HL-60 (cell line): ENCODE data around the gene HSBP1L1.

ENCODE experiments used
- DNase-seq, 2 experiments: peaks; one replicate each; pipeline ENCODE4 v3.0.0-alpha.2; 2010 to 2020; ENCODE audit warnings: low read depth in 1 of 2, low spot score in 1 of 2
- H3K27ac ChIP-seq: fragments of 250-450 bp; sonication (Bioruptor Pico); replicated peaks from 2 replicates; pipeline ENCODE4 v1.5.1; 2020; ENCODE audit warnings: mild to moderate bottlenecking, moderate library complexity
- H3K27me3 ChIP-seq: fragments of 250-450 bp; sonication (Bioruptor Pico); 2 replicates; pipeline ENCODE4 v1.5.1; 2021; ENCODE audit warnings: mild to moderate bottlenecking, moderate library complexity; ENCODE audit not compliant: insufficient read depth, poor library complexity, severe bottlenecking
- H3K4me3 ChIP-seq: replicated peaks from 2 replicates; pipeline ENCODE4 v1.5.1; 2011; ENCODE audit warnings: mild to moderate bottlenecking, control low read depth, low read length; ENCODE audit not compliant: insufficient read depth
- GABPA ChIP-seq: IDR thresholded peaks from 2 replicates; pipeline ENCODE4 v1.6.1; 2012; ENCODE audit warnings: low read depth
- POLR2AphosphoS5 ChIP-seq: IDR thresholded peaks from 2 replicates; pipeline ENCODE4 v1.6.1; 2012; ENCODE audit warnings: low read depth
- SPI1 ChIP-seq: IDR thresholded peaks from 2 replicates; pipeline ENCODE4 v1.6.1; 2012; ENCODE audit warnings: low read depth, mild to moderate bottlenecking, borderline replicate concordance
- TF ChIP-seq, protein P1 (sequence below): IDR thresholded peaks from 2 replicates; pipeline ENCODE4 v1.6.1; 2012; ENCODE audit warnings: low read depth; ENCODE audit not compliant: insufficient replicate concordance
- TF ChIP-seq, protein P2 (sequence below): IDR thresholded peaks from one replicate; pipeline ENCODE4 v1.5.1; 2011; ENCODE audit warnings: low read length, control low read depth, inconsistent platforms; ENCODE audit not compliant: insufficient read depth

Gene HSBP1L1

DNA sequence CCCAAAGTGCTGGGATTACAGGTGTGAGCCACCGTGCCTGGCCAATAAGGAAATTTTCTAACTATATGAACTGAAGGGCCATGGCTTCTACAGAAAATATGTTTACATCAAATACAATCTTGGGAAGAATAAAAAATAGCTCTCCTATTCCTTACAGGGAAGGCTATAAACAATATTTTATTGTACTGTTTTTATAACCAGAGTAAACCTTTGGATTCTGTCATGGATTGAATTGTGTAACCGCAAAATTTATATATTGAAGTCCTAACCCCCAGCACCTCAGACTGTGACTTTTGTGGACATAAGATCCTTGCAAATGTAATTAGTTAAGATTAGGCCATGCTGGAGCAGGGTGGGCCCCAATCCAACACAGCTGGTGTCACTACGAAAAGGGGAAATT lies 8.3 kb downstream of the HSBP1L1 start:
- no peak overlapping the region for H3K27ac ChIP-seq
- H3K27me3 ChIP-seq: no peaks in the 10 kb centered on the region
- no peak for DNase-seq
- no peak overlapping the region for H3K4me3 ChIP-seq
- TF ChIP-seq POLR2AphosphoS5: no peak
- no peak for TF ChIP-seq GABPA
- TF ChIP-seq SPI1: no peak
- TF ChIP-seq, protein P1, sequence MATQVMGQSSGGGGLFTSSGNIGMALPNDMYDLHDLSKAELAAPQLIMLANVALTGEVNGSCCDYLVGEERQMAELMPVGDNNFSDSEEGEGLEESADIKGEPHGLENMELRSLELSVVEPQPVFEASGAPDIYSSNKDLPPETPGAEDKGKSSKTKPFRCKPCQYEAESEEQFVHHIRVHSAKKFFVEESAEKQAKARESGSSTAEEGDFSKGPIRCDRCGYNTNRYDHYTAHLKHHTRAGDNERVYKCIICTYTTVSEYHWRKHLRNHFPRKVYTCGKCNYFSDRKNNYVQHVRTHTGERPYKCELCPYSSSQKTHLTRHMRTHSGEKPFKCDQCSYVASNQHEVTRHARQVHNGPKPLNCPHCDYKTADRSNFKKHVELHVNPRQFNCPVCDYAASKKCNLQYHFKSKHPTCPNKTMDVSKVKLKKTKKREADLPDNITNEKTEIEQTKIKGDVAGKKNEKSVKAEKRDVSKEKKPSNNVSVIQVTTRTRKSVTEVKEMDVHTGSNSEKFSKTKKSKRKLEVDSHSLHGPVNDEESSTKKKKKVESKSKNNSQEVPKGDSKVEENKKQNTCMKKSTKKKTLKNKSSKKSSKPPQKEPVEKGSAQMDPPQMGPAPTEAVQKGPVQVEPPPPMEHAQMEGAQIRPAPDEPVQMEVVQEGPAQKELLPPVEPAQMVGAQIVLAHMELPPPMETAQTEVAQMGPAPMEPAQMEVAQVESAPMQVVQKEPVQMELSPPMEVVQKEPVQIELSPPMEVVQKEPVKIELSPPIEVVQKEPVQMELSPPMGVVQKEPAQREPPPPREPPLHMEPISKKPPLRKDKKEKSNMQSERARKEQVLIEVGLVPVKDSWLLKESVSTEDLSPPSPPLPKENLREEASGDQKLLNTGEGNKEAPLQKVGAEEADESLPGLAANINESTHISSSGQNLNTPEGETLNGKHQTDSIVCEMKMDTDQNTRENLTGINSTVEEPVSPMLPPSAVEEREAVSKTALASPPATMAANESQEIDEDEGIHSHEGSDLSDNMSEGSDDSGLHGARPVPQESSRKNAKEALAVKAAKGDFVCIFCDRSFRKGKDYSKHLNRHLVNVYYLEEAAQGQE: no peak
- TF ChIP-seq, protein P2, sequence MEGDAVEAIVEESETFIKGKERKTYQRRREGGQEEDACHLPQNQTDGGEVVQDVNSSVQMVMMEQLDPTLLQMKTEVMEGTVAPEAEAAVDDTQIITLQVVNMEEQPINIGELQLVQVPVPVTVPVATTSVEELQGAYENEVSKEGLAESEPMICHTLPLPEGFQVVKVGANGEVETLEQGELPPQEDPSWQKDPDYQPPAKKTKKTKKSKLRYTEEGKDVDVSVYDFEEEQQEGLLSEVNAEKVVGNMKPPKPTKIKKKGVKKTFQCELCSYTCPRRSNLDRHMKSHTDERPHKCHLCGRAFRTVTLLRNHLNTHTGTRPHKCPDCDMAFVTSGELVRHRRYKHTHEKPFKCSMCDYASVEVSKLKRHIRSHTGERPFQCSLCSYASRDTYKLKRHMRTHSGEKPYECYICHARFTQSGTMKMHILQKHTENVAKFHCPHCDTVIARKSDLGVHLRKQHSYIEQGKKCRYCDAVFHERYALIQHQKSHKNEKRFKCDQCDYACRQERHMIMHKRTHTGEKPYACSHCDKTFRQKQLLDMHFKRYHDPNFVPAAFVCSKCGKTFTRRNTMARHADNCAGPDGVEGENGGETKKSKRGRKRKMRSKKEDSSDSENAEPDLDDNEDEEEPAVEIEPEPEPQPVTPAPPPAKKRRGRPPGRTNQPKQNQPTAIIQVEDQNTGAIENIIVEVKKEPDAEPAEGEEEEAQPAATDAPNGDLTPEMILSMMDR: no peak

DNA sequence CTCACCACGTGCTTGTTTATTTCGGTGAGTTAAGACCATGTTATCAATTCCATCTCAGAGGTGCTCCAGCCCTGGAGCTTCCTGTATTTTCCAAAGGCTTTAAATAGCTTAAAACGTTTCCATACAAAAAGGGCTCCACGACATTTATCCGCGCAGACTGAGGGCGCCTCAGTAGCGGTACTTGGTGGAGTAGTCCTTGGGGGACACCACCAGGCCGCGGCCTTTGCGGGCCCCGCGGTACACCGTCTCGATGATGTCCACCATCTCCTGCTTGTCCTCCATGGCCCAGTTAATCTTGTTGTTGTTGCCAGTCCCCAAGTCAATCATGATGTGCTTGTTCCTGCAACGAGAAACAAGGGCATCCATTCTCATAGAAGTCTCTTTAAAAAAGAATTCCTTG lies 9.1 kb downstream of the HSBP1L1 start:
- H3K27me3 ChIP-seq: no peaks in the 10 kb centered on the region
- no peak overlapping the region for H3K27ac ChIP-seq
- no peak for DNase-seq
- TF ChIP-seq, protein P2: no peak
- TF ChIP-seq, protein P1: no peak
- TF ChIP-seq GABPA: no peak
- no peak for TF ChIP-seq POLR2AphosphoS5
- TF ChIP-seq SPI1: no peak
- no peak overlapping the region for H3K4me3 ChIP-seq

DNA sequence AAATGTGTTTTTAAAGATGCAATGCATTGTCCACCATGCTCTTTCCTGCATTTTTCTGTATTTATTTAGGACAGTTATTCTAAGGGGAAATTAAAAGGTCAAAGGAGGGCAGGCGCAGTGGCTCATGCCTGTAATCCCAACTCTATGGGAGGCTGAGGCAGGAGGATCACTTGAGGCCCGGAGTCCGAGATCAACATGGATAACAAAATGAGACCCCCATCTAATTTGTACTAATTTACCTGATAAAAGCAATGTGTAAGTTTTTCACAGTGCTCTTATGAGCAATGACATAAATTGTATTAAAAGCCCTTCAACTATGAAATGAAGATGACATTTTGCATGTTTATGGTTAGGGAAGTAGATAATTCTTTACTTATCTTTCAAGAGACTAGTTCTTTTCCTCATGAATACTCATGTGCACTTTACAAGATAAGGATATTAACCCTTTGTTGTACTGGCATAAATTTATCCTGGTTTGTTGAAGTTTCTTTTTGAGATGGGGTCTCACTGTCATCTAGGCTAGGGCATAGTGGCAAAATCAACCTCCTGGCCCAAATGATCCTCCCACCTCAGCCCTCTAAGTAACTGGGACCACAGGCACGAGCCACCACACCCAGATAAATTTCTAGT lies 9.7 kb downstream of the HSBP1L1 start:
- Histone ChIP-seq H3K27me3 (no peaks in the 10 kb centered on the region), H3K27ac (no peak overlapping the region), H3K4me3 (no peak overlapping the region)
- DNase-seq: no peak
- TF ChIP-seq, protein P1: no peak
- no peak for TF ChIP-seq POLR2AphosphoS5
- TF ChIP-seq, protein P2: no peak
- TF ChIP-seq SPI1: no peak
- no peak for TF ChIP-seq GABPA
